Mesenchymal stem cell (in vitro differentiated cells and primary cell): ENCODE data around the gene ATOSA.
A peak's percentile ranks its signal among the peaks of the same experiment; 100 is the strongest.

Experiments
- DNase-seq: peaks from one replicate; pipeline ENCODE4 v3.0.0-alpha.2; 2013
- H2AFZ ChIP-seq: one replicate; pipeline ENCODE4 v1.6.1; 2013; ENCODE audit warnings: low read depth, mild to moderate bottlenecking, control low read depth, inconsistent platforms, low read length, moderate library complexity
- H2AK5ac ChIP-seq: 2 replicates; pipeline ENCODE4 v1.6.1; 2013; ENCODE audit warnings: low read length, moderate library complexity, mild to moderate bottlenecking, inconsistent platforms; ENCODE audit not compliant: severe bottlenecking
- H2BK120ac ChIP-seq: one replicate; pipeline ENCODE4 v1.6.1; 2013; ENCODE audit warnings: low read depth, mild to moderate bottlenecking, inconsistent platforms, low read length, moderate library complexity
- H2BK12ac ChIP-seq, 2 experiments: one replicate each; pipeline ENCODE4 v1.6.1; 2013; ENCODE audit warnings: inconsistent platforms in 2 of 2, low read length in 2 of 2, mild to moderate bottlenecking in 2 of 2, moderate library complexity in 2 of 2, control low read depth in 1 of 2
- H2BK15ac ChIP-seq: one replicate; pipeline ENCODE4 v1.6.1; 2013; ENCODE audit warnings: mild to moderate bottlenecking, low read depth, inconsistent platforms; ENCODE audit not compliant: poor library complexity, severe bottlenecking
- H2BK5ac ChIP-seq: 2 replicates; pipeline ENCODE4 v1.6.1; 2013; ENCODE audit warnings: low read depth, mild to moderate bottlenecking, low read length, control low read depth, inconsistent platforms; ENCODE audit not compliant: poor library complexity, severe bottlenecking
- H3K14ac ChIP-seq, 2 experiments: one replicate each; pipeline ENCODE4 v1.6.1; 2013; ENCODE audit warnings: inconsistent platforms in 2 of 2, low read length in 2 of 2, control low read depth in 1 of 2, mild to moderate bottlenecking in 1 of 2, moderate library complexity in 1 of 2
- H3K18ac ChIP-seq, 2 experiments: one replicate each; pipeline ENCODE4 v1.6.1; 2013; ENCODE audit warnings: inconsistent platforms in 2 of 2, low read length in 2 of 2, control low read depth in 1 of 2, low read depth in 1 of 2, mild to moderate bottlenecking in 1 of 2
- H3K23ac ChIP-seq, 2 experiments: one replicate each; pipeline ENCODE4 v1.6.1; 2013; ENCODE audit warnings: inconsistent platforms in 2 of 2, low read length in 2 of 2, mild to moderate bottlenecking in 2 of 2, moderate library complexity in 2 of 2, control low read depth in 1 of 2
- H3K27ac ChIP-seq: 2 replicates; pipeline ENCODE4 v1.5.1; 2013; ENCODE audit warnings: mild to moderate bottlenecking, moderate library complexity, low read length, control low read depth, inconsistent platforms; ENCODE audit not compliant: poor library complexity, severe bottlenecking
- H3K27me3 ChIP-seq, 2 experiments: 2 replicates each; pipeline versions ENCODE4 v1.6.1 to v1.7.0; 2013; ENCODE audit warnings: low read length in 2 of 2, mild to moderate bottlenecking in 2 of 2, moderate library complexity in 2 of 2, control low read depth in 1 of 2, inconsistent platforms in 1 of 2; ENCODE audit not compliant: control insufficient read depth in 1 of 2, insufficient read depth in 1 of 2
- H3K36me3 ChIP-seq, 2 experiments: 2 replicates each; pipeline versions ENCODE4 v1.6.1 to v1.7.0; 2013; ENCODE audit warnings: low read length in 2 of 2, control low read depth in 1 of 2, inconsistent platforms in 1 of 2, low read depth in 1 of 2, mild to moderate bottlenecking in 1 of 2; ENCODE audit not compliant: insufficient read depth in 2 of 2, control insufficient read depth in 1 of 2
- H3K4ac ChIP-seq, 2 experiments: one replicate each; pipeline ENCODE4 v1.6.1; 2013; ENCODE audit warnings: inconsistent platforms in 2 of 2, low read length in 2 of 2, mild to moderate bottlenecking in 2 of 2, moderate library complexity in 2 of 2, control low read depth in 1 of 2, low read depth in 1 of 2
- H3K4me1 ChIP-seq: 2 replicates; pipeline ENCODE4 v1.6.1; 2013; ENCODE audit warnings: low read depth, low read length, control low read depth; ENCODE audit not compliant: control insufficient read depth, insufficient read depth
- H3K4me2 ChIP-seq: 2 replicates; pipeline ENCODE4 v1.6.1; 2013; ENCODE audit warnings: low read length, mild to moderate bottlenecking, inconsistent platforms; ENCODE audit not compliant: poor library complexity, severe bottlenecking
- H3K4me3 ChIP-seq, 2 experiments: 2 replicates each; pipeline versions ENCODE4 v1.5.1 to v1.7.0; 2013; ENCODE audit warnings: low read length in 2 of 2, mild to moderate bottlenecking in 2 of 2, control low read depth in 1 of 2, low read depth in 1 of 2; ENCODE audit not compliant: insufficient read depth in 1 of 2
- H3K79me1 ChIP-seq: replicated peaks from 2 replicates; pipeline ENCODE4 v1.6.1; 2013; ENCODE audit warnings: mild to moderate bottlenecking, control low read depth, low read length, inconsistent platforms; ENCODE audit not compliant: poor library complexity, severe bottlenecking
- H3K9ac ChIP-seq: 2 replicates; pipeline ENCODE4 v1.7.0; 2013; ENCODE audit warnings: mild to moderate bottlenecking, low read length, moderate library complexity
- H3K9me3 ChIP-seq: 2 replicates; pipeline ENCODE4 v1.7.0; 2013; ENCODE audit warnings: mild to moderate bottlenecking, low read length; ENCODE audit not compliant: control insufficient read depth
- H4K8ac ChIP-seq: one replicate; pipeline ENCODE4 v1.6.1; 2013; ENCODE audit warnings: inconsistent platforms, mild to moderate bottlenecking, low read length, moderate library complexity
- H4K91ac ChIP-seq: one replicate; pipeline ENCODE4 v1.6.1; 2013; ENCODE audit warnings: mild to moderate bottlenecking, low read length, inconsistent platforms
- WGBS: methylation state at CpG from one replicate; pipeline ENCODE4 v1.1.7; 2013; ENCODE audit warnings: mixed read lengths; 5-methylcytosine and 5-hydroxymethylcytosine counted together

ATOSA gene

GRCh38 chr15:52652286-52652685 lies 26.9 kb downstream of the ATOSA start:
- Histone ChIP-seq H4K91ac (no peak overlapping the region), H2BK15ac (no peak overlapping the region), H3K4me1 (no peaks in the 10 kb centered on the region), H3K36me3 (peaks cover 0 to 57% of the 10 kb centered on the region in 2 experiments), H3K4me2 (no peak overlapping the region), H3K9ac (peak overlapping the region; percentile 87), H2AFZ (no peak overlapping the region), H3K79me1 (peaks cover 1% of the 10 kb centered on the region), H2AK5ac (no peak overlapping the region), H3K27ac (peak overlapping the region; percentile 79), H2BK120ac (no peak overlapping the region), H3K18ac (no peak overlapping the region), H2BK12ac (no peak overlapping the region), H3K23ac (no peak overlapping the region), H4K8ac (no peak overlapping the region), H3K9me3 (no peaks in the 10 kb centered on the region), H2BK5ac (no peak overlapping the region), H3K14ac (no peak overlapping the region), H3K27me3 (no peaks in the 10 kb centered on the region), H3K4me3 (peak overlapping the region in 1 of 2 experiments; percentile 63), H3K4ac (no peak overlapping the region)
- WGBS, result no CpG with 5 or more reads among the region's 1 CpG
- DNase-seq, result peak; percentile 12

- H3K4me2 ChIP-seq, result peak overlapping the region; percentile 49
- 21% methylated on average over 8 of the region's 8 CpGs for whole genome bisulfite sequencing
- H3K4me1 ChIP-seq, result no peaks in the 10 kb centered on the region
- H3K23ac ChIP-seq, result no peak overlapping the region
- H4K8ac ChIP-seq, result no peak overlapping the region
- peak overlapping the region; percentile 1 to 63 for H3K4me3 ChIP-seq
- H3K79me1 ChIP-seq, result peaks cover 1% of the 10 kb centered on the region
- H2AFZ ChIP-seq, result no peak overlapping the region
- no peaks in the 10 kb centered on the region for H3K9me3 ChIP-seq
- DNase-seq, result peak; percentile 94
- H3K9ac ChIP-seq, result peak overlapping the region; percentile 87
- peak overlapping the region; percentile 66 for H2BK5ac ChIP-seq
- H2BK12ac ChIP-seq, result no peak overlapping the region
- H3K36me3 ChIP-seq, result peaks cover 0 to 61% of the 10 kb centered on the region in 2 experiments
- peak overlapping the region; percentile 90 for H3K27ac ChIP-seq
- no peak overlapping the region for H4K91ac ChIP-seq
- H2AK5ac ChIP-seq, result no peak overlapping the region
- no peak overlapping the region for H3K14ac ChIP-seq
- no peak overlapping the region for H2BK15ac ChIP-seq
- no peak overlapping the region for H3K4ac ChIP-seq
- no peaks in the 10 kb centered on the region for H3K27me3 ChIP-seq
- no peak overlapping the region for H2BK120ac ChIP-seq
- H3K18ac ChIP-seq, result peak overlapping the region in 1 of 2 experiments; percentile 43
These were observed 27.3 kb downstream of the ATOSA start for GRCh38 chr15:52651868-52652267.

GRCh38 chr15:52651114-52651513 lies 28.1 kb downstream of the ATOSA start:
- peak overlapping the region; percentile 87 for H3K9ac ChIP-seq
- peak overlapping the region in 1 of 2 experiments; percentile 63 for H3K4me3 ChIP-seq
- H3K14ac ChIP-seq, result no peak overlapping the region
- no peak overlapping the region for H3K4ac ChIP-seq
- no peak overlapping the region for H2BK12ac ChIP-seq
- H3K36me3 ChIP-seq, result peaks cover 0 to 61% of the 10 kb centered on the region in 2 experiments
- H2BK120ac ChIP-seq, result no peak overlapping the region
- H3K23ac ChIP-seq, result no peak overlapping the region
- no peak overlapping the region for H2BK15ac ChIP-seq
- DNase-seq, result no peak
- no peak overlapping the region for H3K4me2 ChIP-seq
- H4K91ac ChIP-seq, result no peak overlapping the region
- H4K8ac ChIP-seq, result no peak overlapping the region
- no peaks in the 10 kb centered on the region for H3K4me1 ChIP-seq
- WGBS, result no CpG with 5 or more reads among the region's 1 CpG
- H3K27ac ChIP-seq, result no peak overlapping the region
- H3K27me3 ChIP-seq, result no peaks in the 10 kb centered on the region
- H3K79me1 ChIP-seq, result peaks cover 4% of the 10 kb centered on the region
- no peak overlapping the region for H2AFZ ChIP-seq
- no peak overlapping the region for H2BK5ac ChIP-seq
- H2AK5ac ChIP-seq, result no peak overlapping the region
- H3K9me3 ChIP-seq, result no peaks in the 10 kb centered on the region
- no peak overlapping the region for H3K18ac ChIP-seq

GRCh38 chr15:52649686-52650085 lies 29.5 kb downstream of the ATOSA start:
- Histone ChIP-seq H4K8ac (no peak overlapping the region), H3K27me3 (no peaks in the 10 kb centered on the region), H2AFZ (no peak overlapping the region), H2BK12ac (no peak overlapping the region), H3K27ac (no peak overlapping the region), H3K9ac (no peak overlapping the region), H3K4me3 (no peak overlapping the region), H2AK5ac (no peak overlapping the region), H3K18ac (no peak overlapping the region), H4K91ac (no peak overlapping the region), H2BK15ac (no peak overlapping the region), H3K4me2 (no peak overlapping the region), H3K4me1 (no peaks in the 10 kb centered on the region), H3K79me1 (peaks cover 4% of the 10 kb centered on the region), H2BK120ac (no peak overlapping the region), H2BK5ac (no peak overlapping the region), H3K4ac (no peak overlapping the region), H3K23ac (no peak overlapping the region), H3K36me3 (peaks cover 3 to 59% of the 10 kb centered on the region in 2 experiments), H3K14ac (no peak overlapping the region), H3K9me3 (no peaks in the 10 kb centered on the region)
- no peak for DNase-seq
